ENCODE data around the gene SORCS2.

The SORCS2 gene

DNA sequence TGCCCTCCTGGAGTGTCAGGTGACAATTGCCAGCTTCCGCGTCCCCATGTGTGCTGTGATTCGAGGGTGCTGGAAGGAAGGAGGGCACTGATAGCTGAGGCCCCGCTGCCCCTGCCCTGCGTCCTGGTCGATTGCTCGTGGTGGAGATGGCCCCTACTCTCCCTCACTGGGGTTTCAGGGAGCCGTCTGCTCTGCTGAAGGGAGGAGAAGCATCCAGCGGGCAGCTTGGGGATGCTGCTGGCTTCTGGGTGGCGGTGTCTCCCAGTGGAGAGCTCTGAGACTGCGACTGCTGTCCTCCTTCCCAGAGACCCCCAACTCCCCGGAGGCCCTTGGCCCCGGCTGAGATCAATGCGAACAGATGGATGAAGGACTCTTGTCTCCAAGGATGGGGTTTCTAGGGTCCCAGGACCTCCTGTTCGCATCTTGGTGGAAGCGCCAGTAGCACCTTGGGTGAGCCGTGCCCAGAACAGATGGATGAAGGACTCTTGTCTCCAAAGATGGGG is 143.8 kb downstream of the SORCS2 start:
- Histone ChIP-seq H3K27ac (ENCODE audit: extremely low read depth, low read depth, low read length) (no peak overlapping the region), H3K9me3 (ENCODE audit: control insufficient read depth, insufficient read depth, low read depth, low read length) (no peaks in the 10 kb centered on the region), H3K4me1 (ENCODE audit: control insufficient read depth, insufficient read depth, low read length) (no peaks in the 10 kb centered on the region), H3K4me3 (ENCODE audit: low read depth, low read length) (no peak overlapping the region), H3K36me3 (ENCODE audit: control insufficient read depth in 2 of 2, insufficient read depth in 1 of 2, low read length in 2 of 2) (no peaks in the 10 kb centered on the region)
- ChIA-PET CTCF (interaction anchor here (0.5 to 2.3 kb wide), 16 partner anchors 29 to 1397 kb away, joined by 3 to 11 read pairs (median 3); a partner anchor contains a TSS), POLR2A (no interaction called here)
- TF ChIP-seq ZNF701 (tag by site-specific recombination; IDR thresholded peaks at IDR 0.05), result no peak
- no peak for TF ChIP-seq ZNF24 (tag by site-specific recombination; IDR thresholded peaks at IDR 0.05)

DNA sequence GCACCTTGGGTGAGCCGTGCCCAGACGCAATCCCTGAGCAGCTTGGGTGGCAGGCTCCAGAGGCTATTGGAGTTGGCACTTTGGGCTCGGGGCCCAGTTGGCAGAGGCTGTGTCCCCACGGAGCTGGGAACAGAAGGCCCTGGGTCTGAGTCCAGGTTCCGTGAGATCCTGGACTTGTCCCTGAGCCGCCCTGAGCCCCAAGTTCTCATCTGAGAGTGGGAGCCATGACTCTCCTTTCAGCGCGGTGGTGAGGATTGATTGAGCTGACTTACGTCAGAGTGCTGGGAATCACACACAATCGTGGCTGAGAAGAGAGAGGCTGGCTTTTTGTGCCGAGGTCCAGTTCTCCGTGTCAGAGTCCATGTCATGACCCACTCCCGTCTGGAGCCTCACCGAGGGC is 144.4 kb downstream of the SORCS2 start:
- Histone ChIP-seq H3K36me3 (ENCODE audit: control insufficient read depth in 2 of 2, insufficient read depth in 1 of 2, low read length in 2 of 2) (no peaks in the 10 kb centered on the region), H3K9me3 (ENCODE audit: control insufficient read depth, insufficient read depth, low read depth, low read length) (no peaks in the 10 kb centered on the region), H3K4me3 (ENCODE audit: low read depth, low read length) (no peak overlapping the region), H3K27ac (ENCODE audit: extremely low read depth, low read depth, low read length) (no peak overlapping the region), H3K4me1 (ENCODE audit: control insufficient read depth, insufficient read depth, low read length) (no peaks in the 10 kb centered on the region)
- ChIA-PET CTCF (interaction anchor here (1.0 to 2.3 kb wide), 4 partner anchors 8 to 395 kb away, joined by 3 to 11 read pairs (median 4); no protein-coding TSS in a partner anchor), POLR2A (no interaction called here)
- no peak for TF ChIP-seq ZNF501 (tag by site-specific recombination; IDR thresholded peaks at IDR 0.05)
- no peak for TF ChIP-seq BCL11B (tag by site-specific recombination; IDR thresholded peaks at IDR 0.05; ENCODE audit: low read depth)
- no peak for TF ChIP-seq ZSCAN23 (tag by site-specific recombination; IDR thresholded peaks at IDR 0.05)
- TF ChIP-seq ZBTB8A (tag by site-specific recombination; IDR thresholded peaks at IDR 0.05), result no peak
- TF ChIP-seq, protein P1, sequence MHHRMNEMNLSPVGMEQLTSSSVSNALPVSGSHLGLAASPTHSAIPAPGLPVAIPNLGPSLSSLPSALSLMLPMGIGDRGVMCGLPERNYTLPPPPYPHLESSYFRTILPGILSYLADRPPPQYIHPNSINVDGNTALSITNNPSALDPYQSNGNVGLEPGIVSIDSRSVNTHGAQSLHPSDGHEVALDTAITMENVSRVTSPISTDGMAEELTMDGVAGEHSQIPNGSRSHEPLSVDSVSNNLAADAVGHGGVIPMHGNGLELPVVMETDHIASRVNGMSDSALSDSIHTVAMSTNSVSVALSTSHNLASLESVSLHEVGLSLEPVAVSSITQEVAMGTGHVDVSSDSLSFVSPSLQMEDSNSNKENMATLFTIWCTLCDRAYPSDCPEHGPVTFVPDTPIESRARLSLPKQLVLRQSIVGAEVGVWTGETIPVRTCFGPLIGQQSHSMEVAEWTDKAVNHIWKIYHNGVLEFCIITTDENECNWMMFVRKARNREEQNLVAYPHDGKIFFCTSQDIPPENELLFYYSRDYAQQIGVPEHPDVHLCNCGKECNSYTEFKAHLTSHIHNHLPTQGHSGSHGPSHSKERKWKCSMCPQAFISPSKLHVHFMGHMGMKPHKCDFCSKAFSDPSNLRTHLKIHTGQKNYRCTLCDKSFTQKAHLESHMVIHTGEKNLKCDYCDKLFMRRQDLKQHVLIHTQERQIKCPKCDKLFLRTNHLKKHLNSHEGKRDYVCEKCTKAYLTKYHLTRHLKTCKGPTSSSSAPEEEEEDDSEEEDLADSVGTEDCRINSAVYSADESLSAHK (tag by site-specific recombination; IDR thresholded peaks at IDR 0.05), result no peak
- TF ChIP-seq, protein P2, sequence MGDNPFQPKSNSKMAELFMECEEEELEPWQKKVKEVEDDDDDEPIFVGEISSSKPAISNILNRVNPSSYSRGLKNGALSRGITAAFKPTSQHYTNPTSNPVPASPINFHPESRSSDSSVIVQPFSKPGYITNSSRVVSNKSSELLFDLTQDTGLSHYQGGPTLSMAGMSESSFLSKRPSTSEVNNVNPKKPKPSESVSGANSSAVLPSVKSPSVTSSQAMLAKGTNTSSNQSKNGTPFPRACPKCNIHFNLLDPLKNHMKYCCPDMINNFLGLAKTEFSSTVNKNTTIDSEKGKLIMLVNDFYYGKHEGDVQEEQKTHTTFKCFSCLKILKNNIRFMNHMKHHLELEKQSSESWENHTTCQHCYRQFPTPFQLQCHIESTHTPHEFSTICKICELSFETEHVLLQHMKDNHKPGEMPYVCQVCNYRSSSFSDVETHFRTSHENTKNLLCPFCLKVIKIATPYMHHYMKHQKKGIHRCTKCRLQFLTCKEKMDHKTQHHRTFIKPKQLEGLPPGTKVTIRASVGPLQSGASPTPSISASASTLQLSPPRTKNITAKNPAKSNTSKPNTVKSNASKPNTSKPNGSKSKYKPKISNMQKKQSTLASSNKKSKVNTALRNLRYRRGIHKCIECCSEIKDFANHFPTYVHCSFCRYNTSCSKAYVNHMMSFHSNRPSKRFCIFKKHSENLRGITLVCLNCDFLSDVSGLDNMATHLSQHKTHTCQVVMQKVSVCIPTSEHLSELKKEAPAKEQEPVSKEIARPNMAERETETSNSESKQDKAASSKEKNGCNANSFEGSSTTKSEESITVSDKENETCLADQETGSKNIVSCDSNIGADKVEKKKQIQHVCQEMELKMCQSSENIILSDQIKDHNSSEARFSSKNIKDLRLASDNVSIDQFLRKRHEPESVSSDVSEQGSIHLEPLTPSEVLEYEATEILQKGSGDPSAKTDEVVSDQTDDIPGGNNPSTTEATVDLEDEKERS (tag by site-specific recombination; IDR thresholded peaks at IDR 0.05), result no peak
- no peak for TF ChIP-seq ZNF747 (tag by site-specific recombination; IDR thresholded peaks at IDR 0.05)
- no peak for TF ChIP-seq ZNF549 (tag by site-specific recombination; IDR thresholded peaks at IDR 0.05)
- no peak for TF ChIP-seq RBAK (tag by site-specific recombination; IDR thresholded peaks at IDR 0.05)

DNA sequence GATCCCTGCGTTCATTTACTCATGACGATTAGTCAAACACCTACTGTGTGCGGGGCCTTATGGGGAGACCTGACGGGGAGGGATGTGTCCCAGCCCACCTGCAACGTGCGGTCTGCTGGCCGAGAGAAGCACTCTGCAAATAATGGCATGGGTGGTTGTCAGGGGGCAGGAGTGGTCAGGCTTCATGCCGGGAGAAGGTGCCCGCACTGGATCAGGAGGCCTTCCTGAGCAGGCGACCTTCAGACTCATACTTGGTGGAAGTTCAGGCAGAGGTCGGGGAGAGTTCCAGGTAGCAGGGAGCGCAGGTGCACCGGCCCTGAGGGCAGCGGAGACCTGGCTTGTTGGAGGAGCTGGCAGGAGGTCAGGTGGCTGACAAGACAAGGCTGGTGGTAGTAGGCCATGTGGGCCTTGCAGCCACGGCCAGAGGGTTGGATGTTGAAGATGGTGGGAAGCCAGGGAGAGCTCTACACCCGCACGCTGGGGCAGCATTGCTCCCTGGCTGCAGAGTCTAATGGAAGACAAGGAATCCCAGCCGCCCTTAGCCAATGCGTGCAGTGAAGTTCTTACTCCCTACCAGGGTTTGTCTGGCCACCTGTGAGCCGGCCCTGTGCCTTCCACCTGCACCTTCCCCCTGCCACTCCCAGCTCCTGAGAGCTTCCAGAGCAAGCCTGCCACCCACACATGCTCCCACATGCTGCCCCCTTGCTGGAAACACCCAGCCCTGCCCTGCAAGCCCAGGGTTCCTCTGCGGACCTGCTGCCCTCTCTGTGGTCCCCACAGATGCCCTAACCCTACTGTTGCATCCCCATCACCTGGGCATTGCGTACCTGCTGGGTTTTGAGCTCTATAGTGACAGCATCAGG is 145.1 kb downstream of the SORCS2 start:
- Histone ChIP-seq H3K9me3 (ENCODE audit: control insufficient read depth, insufficient read depth, low read depth, low read length) (no peaks in the 10 kb centered on the region), H3K27ac (ENCODE audit: extremely low read depth, low read depth, low read length) (no peak overlapping the region), H3K4me3 (ENCODE audit: low read depth, low read length) (no peak overlapping the region), H3K36me3 (ENCODE audit: control insufficient read depth in 2 of 2, insufficient read depth in 1 of 2, low read length in 2 of 2) (no peaks in the 10 kb centered on the region), H3K4me1 (ENCODE audit: control insufficient read depth, insufficient read depth, low read length) (no peaks in the 10 kb centered on the region)
- ChIA-PET POLR2A (no interaction called here), CTCF (interaction anchor here (0.6 to 1.2 kb wide), 2 partner anchors 8 to 527 kb away, joined by 3 to 4 read pairs; no protein-coding TSS in a partner anchor)
- no peak for TF ChIP-seq TRIM28 (IDR thresholded peaks at IDR 0.05; ENCODE audit: borderline replicate concordance, low read length)

Data from HEK293 (cell line).